ENCODE measurements around the gene PXK.
"Not testable (repeated sequence)": the region's sequence is repeated elsewhere in the genome, so short reads cannot be mapped to it uniquely, and the experiment has no call there.

PXK gene

GRCh38 chr3:58323529-58324390 lies 8.9 kb upstream of the PXK start:
- peak; percentile 36 for DNase-seq (ENCODE audit: low spot score)

GRCh38 chr3:58324391-58325390 lies 8.0 kb upstream of the PXK start:
- DNase-seq (ENCODE audit: low spot score) = no peak

- DNase-seq (ENCODE audit: low spot score) = no peak
These were observed 7.1 kb upstream of the PXK start for GRCh38 chr3:58325525-58325992.

- DNase-seq (ENCODE audit: low spot score) = no peak
These were observed 6.3 kb upstream of the PXK start for GRCh38 chr3:58326267-58326900.

GRCh38 chr3:58329150-58329921 lies 3.4 kb upstream of the PXK start:
- DNase-seq (ENCODE audit: low spot score) = no peak

GRCh38 chr3:58329922-58330413 lies 2.7 kb upstream of the PXK start:
- no peak for DNase-seq (ENCODE audit: low spot score)

GRCh38 chr3:58331593-58332152 lies 1.0 kb upstream of the PXK start:
- DNase-seq (ENCODE audit: low spot score) = no peak

GRCh38 chr3:58333206-58334012 lies 717 bp downstream of the PXK start:
- DNase-seq (ENCODE audit: low spot score) = peak; percentile 23

- DNase-seq (ENCODE audit: low spot score) = no peak
These were observed 1.3 kb downstream of the PXK start for GRCh38 chr3:58334013-58334321.

GRCh38 chr3:58334506-58334884 lies 1.8 kb downstream of the PXK start:
- DNase-seq (ENCODE audit: low spot score) = no peak

- DNase-seq (ENCODE audit: low spot score) = no peak
These were observed 2.9 kb downstream of the PXK start for GRCh38 chr3:58335652-58335947.

- DNase-seq (ENCODE audit: low spot score) = no peak
These were observed 3.6 kb downstream of the PXK start for GRCh38 chr3:58336135-58336882.

- no peak for DNase-seq (ENCODE audit: low spot score)
These were observed 4.5 kb downstream of the PXK start for GRCh38 chr3:58337190-58337589.

- not testable (repeated sequence) for DNase-seq (ENCODE audit: low spot score)
These were observed 6.5 kb downstream of the PXK start for GRCh38 chr3:58339146-58339545.

GRCh38 chr3:58340594-58341244 lies 8.0 kb downstream of the PXK start:
- no peak for DNase-seq (ENCODE audit: low spot score)

- DNase-seq (ENCODE audit: low spot score) = no peak
These were observed 8.7 kb downstream of the PXK start for GRCh38 chr3:58341376-58341775.

- no peak for DNase-seq (ENCODE audit: low spot score)
These were observed 10.0 kb downstream of the PXK start for GRCh38 chr3:58342676-58343075.

GRCh38 chr3:58345457-58345856 lies 12.8 kb downstream of the PXK start:
- no peak for DNase-seq (ENCODE audit: low spot score)

GRCh38 chr3:58346368-58346767 lies 13.7 kb downstream of the PXK start:
- no peak for DNase-seq (ENCODE audit: low spot score)
